Mesenteric fat pad (tissue), 1 donor: Measurements from ENCODE around the gene AKAP13. TPM values are rescaled to one million over a fixed set of nuclear protein-coding genes. Genes with fewer than 3 reads are reported as not detected.

Source experiments
- DNase-seq: peaks from one replicate; pipeline ENCODE4 v3.0.0-alpha.2; 2020; ENCODE audit warnings: low spot score
- total RNA-seq: library from RNA; stranded (reverse); fragmentation: NEBNext Ultra II Directional; extraction: Animal tissue kit (Norgen Biotek cat#: 25700); gene quantifications from one replicate; pipeline ENCODE4 v1.2.1, GENCODE V29; 2021
- donor health status: DM: yes; HTN: yes; CAD: no.

The AKAP13 gene
- total RNA-seq, 1 donor from 2014 or later = 159 TPM

GRCh38 chr15:85495544-85495943 lies 115.1 kb downstream of the AKAP13 start:
- no peak for DNase-seq

- no peak for DNase-seq
Observed at GRCh38 chr15:85496151-85496550, 115.7 kb downstream of the AKAP13 start.

- no peak for DNase-seq
Observed at GRCh38 chr15:85496551-85497171, 116.3 kb downstream of the AKAP13 start.

- DNase-seq = no peak
Observed at GRCh38 chr15:85497172-85497569, 116.8 kb downstream of the AKAP13 start.

GRCh38 chr15:85498471-85498870 lies 118.1 kb downstream of the AKAP13 start:
- DNase-seq = no peak

GRCh38 chr15:85499371-85499887 lies 119.0 kb downstream of the AKAP13 start:
- no peak for DNase-seq

- DNase-seq = no peak
Observed at GRCh38 chr15:85500060-85500708, 119.8 kb downstream of the AKAP13 start.

- DNase-seq = no peak
Observed at GRCh38 chr15:85500729-85501128, 120.3 kb downstream of the AKAP13 start.

- no peak for DNase-seq
Observed at GRCh38 chr15:85501574-85501973, 121.2 kb downstream of the AKAP13 start.

- DNase-seq = no peak
Observed at GRCh38 chr15:85503151-85503799, 122.9 kb downstream of the AKAP13 start.

GRCh38 chr15:85504749-85505676 lies 124.6 kb downstream of the AKAP13 start:
- no peak for DNase-seq

GRCh38 chr15:85507114-85507513 lies 126.7 kb downstream of the AKAP13 start:
- no peak for DNase-seq

- no peak for DNase-seq
Observed at GRCh38 chr15:85509973-85510372, 129.6 kb downstream of the AKAP13 start.

- DNase-seq = no peak
Observed at GRCh38 chr15:85514413-85514812, 134.0 kb downstream of the AKAP13 start.

- no peak for DNase-seq
Observed at GRCh38 chr15:85515212-85515611, 134.8 kb downstream of the AKAP13 start.

- no peak for DNase-seq
Observed at GRCh38 chr15:85517086-85517485, 136.7 kb downstream of the AKAP13 start.

GRCh38 chr15:85518979-85519761 lies 138.8 kb downstream of the AKAP13 start:
- no peak for DNase-seq

- DNase-seq = no peak
Observed at GRCh38 chr15:85520650-85521049, 140.2 kb downstream of the AKAP13 start.

- no peak for DNase-seq
Observed at GRCh38 chr15:85523530-85523929, 143.1 kb downstream of the AKAP13 start.

GRCh38 chr15:85525755-85526154 lies 145.4 kb downstream of the AKAP13 start:
- DNase-seq = no peak

GRCh38 chr15:85527895-85528294 lies 147.5 kb downstream of the AKAP13 start:
- no peak for DNase-seq
